GM12891 (cell line): ENCODE results near the gene LAMP2.

Source experiments
- PAX5 ChIP-seq: IDR thresholded peaks from 2 replicates; pipeline ENCODE4 v1.6.1; 2011; ENCODE audit warnings: low read length, moderate library complexity, mild to moderate bottlenecking; ENCODE audit not compliant: insufficient read depth, severe bottlenecking
- POLR2A ChIP-seq: IDR thresholded peaks from 2 replicates; pipeline ENCODE4 v1.6.1; 2011; ENCODE audit warnings: low read depth, low read length, control low read depth
- POLR2AphosphoS5 ChIP-seq: IDR thresholded peaks from 2 replicates; pipeline ENCODE4 v1.6.1; 2011; ENCODE audit warnings: low read depth, low read length, control low read depth
- SPI1 ChIP-seq: IDR thresholded peaks from 2 replicates; pipeline ENCODE4 v1.6.1; 2011; ENCODE audit warnings: low read depth, low read length, control low read depth

DNA sequence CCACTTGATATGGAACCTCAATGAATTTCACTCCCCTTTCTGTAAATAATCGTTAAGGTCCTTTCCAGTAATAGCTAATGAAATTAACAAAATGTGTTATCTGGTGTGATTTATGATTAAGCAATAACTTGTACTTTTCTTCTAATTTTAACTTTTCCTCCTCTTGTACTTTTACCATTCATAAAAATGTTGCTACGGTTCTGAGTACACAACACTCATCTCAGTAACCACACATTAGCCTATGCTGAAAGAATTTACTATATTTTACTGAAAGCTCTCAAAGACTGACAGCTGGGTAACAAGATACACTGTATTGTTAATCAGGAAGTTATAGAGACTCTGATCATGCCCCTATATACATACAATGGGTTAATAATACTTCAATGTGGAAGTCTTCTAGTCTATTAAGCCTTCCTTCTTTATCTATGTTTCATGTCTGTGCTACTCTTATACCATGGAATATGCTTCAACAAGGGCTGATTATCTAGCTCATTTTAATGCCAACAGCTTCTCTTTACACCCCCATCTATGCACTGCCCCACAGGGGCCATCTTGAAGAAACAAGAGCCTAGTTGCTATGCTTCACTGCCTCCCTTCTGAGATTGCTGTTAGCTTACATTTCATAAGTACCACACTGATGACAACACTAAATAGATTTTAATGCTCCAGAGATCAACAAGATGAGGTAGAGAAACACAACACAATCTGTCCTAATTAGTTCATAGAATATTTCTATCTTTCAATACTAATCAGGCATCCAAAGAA lies 39.1 kb downstream of the LAMP2 start:
- TF ChIP-seq SPI1 = no peak
- TF ChIP-seq POLR2AphosphoS5 = no peak
- no peak for TF ChIP-seq POLR2A
- no peak for TF ChIP-seq PAX5
